H9 (cell line): ENCODE data around the gene SLC12A5. TPM values are rescaled to one million over a fixed set of nuclear protein-coding genes. Genes with fewer than 3 reads are reported as not detected.

Experiments
- DNase-seq: peaks from one replicate; pipeline ENCODE4 v3.0.0-alpha.2; 2017
- H2AFZ ChIP-seq: one replicate; pipeline ENCODE4 v1.6.1; 2013; ENCODE audit warnings: mild to moderate bottlenecking, low read length, control low read depth, moderate library complexity
- H2AK5ac ChIP-seq: 2 replicates; pipeline ENCODE4 v1.6.1; 2013; ENCODE audit warnings: low read length, control low read depth, mixed read lengths; ENCODE audit not compliant: insufficient read length
- H2BK120ac ChIP-seq: one replicate; pipeline ENCODE4 v1.6.1; 2013; ENCODE audit warnings: low read depth, mild to moderate bottlenecking, low read length, control low read depth, inconsistent platforms; ENCODE audit not compliant: poor library complexity, severe bottlenecking
- H2BK12ac ChIP-seq: 2 replicates; pipeline ENCODE4 v1.6.1; 2013; ENCODE audit warnings: low read length, control low read depth, mixed read lengths, low read depth; ENCODE audit not compliant: insufficient read length
- H2BK15ac ChIP-seq: 2 replicates; pipeline ENCODE4 v1.6.1; 2013; ENCODE audit warnings: low read depth, low read length, control low read depth
- H2BK20ac ChIP-seq: one replicate; pipeline ENCODE4 v1.6.1; 2013; ENCODE audit warnings: low read depth, mild to moderate bottlenecking, low read length, control low read depth, inconsistent platforms; ENCODE audit not compliant: poor library complexity, severe bottlenecking
- H2BK5ac ChIP-seq: 2 replicates; pipeline ENCODE4 v1.6.1; 2013; ENCODE audit warnings: low read length, control low read depth, mixed read lengths; ENCODE audit not compliant: insufficient read length
- H3K14ac ChIP-seq: 2 replicates; pipeline ENCODE4 v1.6.1; 2013; ENCODE audit warnings: low read length, control low read depth; ENCODE audit not compliant: insufficient read depth
- H3K18ac ChIP-seq: 2 replicates; pipeline ENCODE4 v1.6.1; 2013; ENCODE audit warnings: low read depth, mild to moderate bottlenecking, mixed read lengths, low read length, control low read depth; ENCODE audit not compliant: insufficient read length
- H3K23ac ChIP-seq: 2 replicates; pipeline ENCODE4 v1.6.1; 2013; ENCODE audit warnings: low read length, control low read depth, mixed read lengths, low read depth; ENCODE audit not compliant: insufficient read length
- H3K23me2 ChIP-seq: 2 replicates; pipeline ENCODE4 v1.6.1; 2013; ENCODE audit warnings: low read depth, mild to moderate bottlenecking, mixed read lengths, low read length, control low read depth; ENCODE audit not compliant: insufficient read length, poor library complexity, severe bottlenecking
- H3K27ac ChIP-seq: 2 replicates; pipeline ENCODE4 v1.5.1; 2013; ENCODE audit warnings: low read length, control low read depth, mixed read lengths, low read depth; ENCODE audit not compliant: insufficient read length
- H3K27me3 ChIP-seq: 2 replicates; pipeline ENCODE4 v1.6.1; 2013; ENCODE audit warnings: low read length, control low read depth, inconsistent platforms; ENCODE audit not compliant: insufficient read depth
- H3K4ac ChIP-seq: 2 replicates; pipeline ENCODE4 v1.6.1; 2013; ENCODE audit warnings: low read depth, mild to moderate bottlenecking, control low read depth, inconsistent platforms, low read length, moderate library complexity
- H3K4me1 ChIP-seq: 2 replicates; pipeline ENCODE4 v1.6.1; 2013; ENCODE audit warnings: low read length, control low read depth, inconsistent platforms; ENCODE audit not compliant: insufficient read depth
- H3K4me2 ChIP-seq: 2 replicates; pipeline ENCODE4 v1.6.1; 2013; ENCODE audit warnings: low read length, control low read depth, mixed read lengths; ENCODE audit not compliant: insufficient read length, insufficient read depth
- H3K56ac ChIP-seq: 2 replicates; pipeline ENCODE4 v1.6.1; 2013; ENCODE audit warnings: low read depth, mild to moderate bottlenecking, mixed read lengths, low read length, control low read depth; ENCODE audit not compliant: insufficient read length
- H3K79me1 ChIP-seq: 2 replicates; pipeline ENCODE4 v1.6.1; 2013; ENCODE audit warnings: low read depth, mild to moderate bottlenecking, moderate library complexity, low read length, control low read depth, inconsistent platforms; ENCODE audit not compliant: insufficient read depth, poor library complexity, severe bottlenecking
- H3K79me2 ChIP-seq: 2 replicates; pipeline ENCODE4 v1.6.1; 2013; ENCODE audit warnings: low read length, control low read depth, inconsistent platforms; ENCODE audit not compliant: insufficient read depth
- H3K9ac ChIP-seq: 2 replicates; pipeline ENCODE4 v1.6.1; 2013; ENCODE audit warnings: low read length, control low read depth, mixed read lengths; ENCODE audit not compliant: insufficient read length; ENCODE audit errors: extremely low read depth
- H3K9me3 ChIP-seq: one replicate; pipeline ENCODE4 v1.6.1; 2013; ENCODE audit warnings: low read depth, low read length, inconsistent platforms; ENCODE audit not compliant: control insufficient read depth
- H3T11ph ChIP-seq: one replicate; pipeline ENCODE4 v1.6.1; 2013; ENCODE audit warnings: mild to moderate bottlenecking, low read length, control low read depth, inconsistent platforms
- H4K20me1 ChIP-seq: one replicate; pipeline ENCODE4 v1.6.1; 2013; ENCODE audit not compliant: control insufficient read depth, insufficient read length, insufficient read depth
- H4K5ac ChIP-seq: 2 replicates; pipeline ENCODE4 v1.6.1; 2013; ENCODE audit warnings: low read depth, mild to moderate bottlenecking, mixed read lengths, low read length, control low read depth; ENCODE audit not compliant: insufficient read length
- H4K8ac ChIP-seq: replicated peaks from 2 replicates; pipeline ENCODE4 v1.6.1; 2013; ENCODE audit warnings: low read length, control low read depth, mixed read lengths, low read depth; ENCODE audit not compliant: insufficient read length
- H4K91ac ChIP-seq: 2 replicates; pipeline ENCODE4 v1.6.1; 2013; ENCODE audit warnings: low read depth, mild to moderate bottlenecking, moderate library complexity, mixed read lengths, low read length, control low read depth; ENCODE audit not compliant: insufficient read length
- H3K27ac Mint-ChIP-seq, 3 experiments: 2 replicates in 2 of 3; 3 replicates in 1 of 3; pipeline ENCODE4 v1.8.0; 2020 to 2021; ENCODE audit warnings: mixed read lengths in 3 of 3, mild to moderate bottlenecking in 1 of 3, moderate library complexity in 1 of 3
- H3K27me3 Mint-ChIP-seq: 2 replicates; pipeline ENCODE4 v1.8.0; 2021; ENCODE audit warnings: low read depth, mild to moderate bottlenecking, moderate library complexity, mixed read lengths
- H3K36me3 Mint-ChIP-seq, 3 experiments: 2 replicates in 2 of 3; 3 replicates in 1 of 3; pipeline ENCODE4 v1.8.0; 2020 to 2021; ENCODE audit warnings: low read depth in 3 of 3, mixed read lengths in 3 of 3; ENCODE audit not compliant: insufficient read depth in 1 of 3
- H3K4me1 Mint-ChIP-seq, 2 experiments: 2 replicates each; pipeline ENCODE4 v1.8.0; 2020; ENCODE audit warnings: mixed read lengths in 2 of 2
- H3K4me3 Mint-ChIP-seq, 2 experiments: 2 replicates in 1 of 2; 3 replicates in 1 of 2; pipeline ENCODE4 v1.8.0; 2020 to 2021; ENCODE audit warnings: mild to moderate bottlenecking in 2 of 2, mixed read lengths in 2 of 2, moderate library complexity in 1 of 2
- H3K9me3 Mint-ChIP-seq, 2 experiments: 2 replicates in 1 of 2; 3 replicates in 1 of 2; pipeline ENCODE4 v1.8.0; 2020; ENCODE audit warnings: mild to moderate bottlenecking in 2 of 2, mixed read lengths in 2 of 2, moderate library complexity in 1 of 2
- WGBS: extraction: QIAGEN DNeasy Blood & Tissue Kit; methylation state at CpG from one replicate; pipeline ENCODE4 v1.1.7; 2013; ENCODE audit warnings: missing lambda C conversion rate, low lambda C conversion rate, mixed read lengths; ENCODE audit not compliant: insufficient read length; ENCODE audit errors: extremely low coverage; 5-methylcytosine and 5-hydroxymethylcytosine counted together
- total RNA-seq: library from RNA; stranded (reverse); gene quantifications from 2 replicates; pipeline ENCODE4 v1.2.1, GENCODE V29; 2021
- TF ChIP-seq, protein P1 (sequence below): fragments of 200-600 bp; sonication (generic); conservative IDR thresholded peaks from 3 replicates; pipeline ENCODE4 v1.8.0; 2021; ENCODE audit warnings: antibody characterized with exemption, mild to moderate bottlenecking

SLC12A5 gene
- total RNA-seq, 1 experiment from 2014 or later, result 8.7 TPM

DNA sequence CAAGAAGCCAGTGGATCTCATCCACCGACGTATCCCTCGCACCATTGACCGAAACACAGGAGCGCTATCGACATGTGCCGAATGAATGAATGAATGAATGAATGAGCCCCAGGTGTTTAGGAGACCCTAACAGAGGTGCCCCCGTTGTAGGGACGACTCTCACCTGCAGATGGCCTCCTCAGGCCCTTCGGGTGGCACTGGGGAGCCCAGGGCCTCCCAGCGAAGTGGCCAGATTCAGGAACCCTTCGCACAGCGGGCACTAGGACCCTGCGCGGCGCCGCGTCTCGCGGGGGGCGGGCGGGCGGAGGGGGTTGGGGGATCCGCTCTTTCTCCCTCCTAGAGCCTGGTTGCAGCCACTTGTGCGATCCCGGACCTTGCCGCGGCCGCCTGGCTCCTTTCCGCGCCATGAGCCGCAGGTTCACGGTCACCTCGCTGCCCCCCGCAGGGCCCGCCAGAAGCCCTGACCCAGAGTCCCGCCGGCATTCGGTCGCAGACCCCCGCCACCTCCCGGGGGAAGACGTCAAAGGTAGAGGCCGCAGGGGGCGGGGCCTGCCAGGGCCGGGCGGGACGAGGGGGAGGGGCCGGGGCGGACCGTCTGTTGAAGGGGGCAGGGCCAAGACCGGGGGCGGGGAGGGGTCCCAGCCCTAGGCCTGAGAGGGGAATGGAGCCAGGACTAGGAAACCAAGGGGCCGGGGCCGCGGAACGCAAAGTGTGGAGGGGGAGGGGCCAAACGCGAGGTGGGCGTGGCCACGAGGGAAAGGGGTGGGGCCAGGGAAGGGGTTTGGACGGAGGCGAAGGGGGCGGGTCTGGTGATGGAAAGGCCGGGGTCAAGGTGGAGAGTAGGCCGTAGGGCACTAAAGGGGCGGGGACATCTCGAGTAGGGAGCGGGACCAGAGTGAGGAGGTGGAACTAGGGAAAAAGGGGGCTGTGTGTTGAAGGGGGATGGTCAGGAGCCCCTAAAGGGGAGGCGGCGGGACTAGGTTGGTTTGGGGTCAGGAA lies 7.4 kb upstream of the SLC12A5 start:
- no peak overlapping the region for H2BK5ac ChIP-seq
- no peak overlapping the region for H2AFZ ChIP-seq
- Mint-ChIP-seq H3K4me3 (peak overlapping the region; percentile 80 to 85), H3K36me3 (peaks cover 0 to 2% (median 2%) of the 10 kb centered on the region in 3 experiments; a peak in 1 of 7 replicates), H3K27me3 (peaks cover 41% of the 10 kb centered on the region), H3K4me1 (peaks cover 11 to 12% of the 10 kb centered on the region in 2 experiments), H3K9me3 (no peaks in the 10 kb centered on the region), H3K27ac (peak overlapping the region in 2 of 3 experiments; percentile 45 to 94; a peak in 4 of 7 replicates)
- H3K23me2 ChIP-seq, result peaks cover 6% of the 10 kb centered on the region
- H2BK120ac ChIP-seq, result no peak overlapping the region
- H2BK20ac ChIP-seq, result no peak overlapping the region
- H3K4me2 ChIP-seq, result peak overlapping the region; percentile 93
- H3T11ph ChIP-seq, result no peak overlapping the region
- H3K18ac ChIP-seq, result peak overlapping the region; percentile 20
- H2AK5ac ChIP-seq, result no peak overlapping the region
- TF ChIP-seq, protein P1, sequence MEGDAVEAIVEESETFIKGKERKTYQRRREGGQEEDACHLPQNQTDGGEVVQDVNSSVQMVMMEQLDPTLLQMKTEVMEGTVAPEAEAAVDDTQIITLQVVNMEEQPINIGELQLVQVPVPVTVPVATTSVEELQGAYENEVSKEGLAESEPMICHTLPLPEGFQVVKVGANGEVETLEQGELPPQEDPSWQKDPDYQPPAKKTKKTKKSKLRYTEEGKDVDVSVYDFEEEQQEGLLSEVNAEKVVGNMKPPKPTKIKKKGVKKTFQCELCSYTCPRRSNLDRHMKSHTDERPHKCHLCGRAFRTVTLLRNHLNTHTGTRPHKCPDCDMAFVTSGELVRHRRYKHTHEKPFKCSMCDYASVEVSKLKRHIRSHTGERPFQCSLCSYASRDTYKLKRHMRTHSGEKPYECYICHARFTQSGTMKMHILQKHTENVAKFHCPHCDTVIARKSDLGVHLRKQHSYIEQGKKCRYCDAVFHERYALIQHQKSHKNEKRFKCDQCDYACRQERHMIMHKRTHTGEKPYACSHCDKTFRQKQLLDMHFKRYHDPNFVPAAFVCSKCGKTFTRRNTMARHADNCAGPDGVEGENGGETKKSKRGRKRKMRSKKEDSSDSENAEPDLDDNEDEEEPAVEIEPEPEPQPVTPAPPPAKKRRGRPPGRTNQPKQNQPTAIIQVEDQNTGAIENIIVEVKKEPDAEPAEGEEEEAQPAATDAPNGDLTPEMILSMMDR, result peak; percentile 49
- H3K79me1 ChIP-seq, result no peaks in the 10 kb centered on the region
- H3K14ac ChIP-seq, result 0 out of 2 replicates have a peak overlapping the region, but pooled peaks have one; percentile 79
- WGBS, result no CpG with 5 or more reads among the region's 71 CpGs
- H3K4me1 ChIP-seq, result no peaks in the 10 kb centered on the region; the same call in 1 of the 2 replicates
- no peak overlapping the region for H3K9ac ChIP-seq
- H3K56ac ChIP-seq, result no peak overlapping the region
- H2BK12ac ChIP-seq, result no peak overlapping the region
- H4K8ac ChIP-seq, result no peak overlapping the region
- H3K4ac ChIP-seq, result no peak overlapping the region
- H3K79me2 ChIP-seq, result no peaks in the 10 kb centered on the region
- no peaks in the 10 kb centered on the region for H3K9me3 ChIP-seq
- no peak overlapping the region for H3K27ac ChIP-seq
- H3K23ac ChIP-seq, result no peak overlapping the region
- peaks cover 4% of the 10 kb centered on the region; the same call in 1 of the 2 replicates for H3K27me3 ChIP-seq
- no peak overlapping the region for H4K91ac ChIP-seq
- H4K20me1 ChIP-seq, result no peaks in the 10 kb centered on the region
- no peak overlapping the region for H4K5ac ChIP-seq
- DNase-seq, result peak; percentile 98
- no peak overlapping the region for H2BK15ac ChIP-seq
